HEK293 (cell line): ENCODE results near the gene CADPS.

Experiments used
- ZNF114 ChIP-seq: fragments of 450-650 bp; formaldehyde crosslinking; IDR thresholded peaks from 2 replicates; pipeline ENCODE4 v1.5.0; 2017; ENCODE audit warnings: missing biosample characterization, missing genetic modification characterization
- ZNF274 ChIP-seq, 2 experiments: fragments of 200-500 bp in 1 of 2; fragments of 450-650 bp in 1 of 2; sonication (Bioruptor generic) in 1 of 2; formaldehyde crosslinking in 1 of 2; IDR thresholded peaks; 2 replicates each; pipeline versions ENCODE4 v1.5.1 to v1.6.1; 2014 to 2016; ENCODE audit warnings: borderline replicate concordance in 1 of 2, inconsistent platforms in 1 of 2, low read length in 1 of 2, missing biosample characterization in 1 of 2, missing genetic modification characterization in 1 of 2
- TF ChIP-seq, protein P1 (sequence below): fragments of 450-650 bp; formaldehyde crosslinking; IDR thresholded peaks from 2 replicates; pipeline ENCODE4 v1.5.1; 2016; ENCODE audit warnings: missing biosample characterization, missing genetic modification characterization
- TF ChIP-seq, protein P2 (sequence below): sonication (generic); formaldehyde crosslinking; IDR thresholded peaks from 2 replicates; pipeline ENCODE4 v1.8.1; 2022; ENCODE audit warnings: mild to moderate bottlenecking, moderate library complexity, missing genetic modification reagents
- TF ChIP-seq, protein P3 (sequence below): fragments of 450-650 bp; formaldehyde crosslinking; IDR thresholded peaks from 2 replicates; pipeline ENCODE4 v1.5.1; 2016; ENCODE audit warnings: missing biosample characterization, missing genetic modification characterization

DNA sequence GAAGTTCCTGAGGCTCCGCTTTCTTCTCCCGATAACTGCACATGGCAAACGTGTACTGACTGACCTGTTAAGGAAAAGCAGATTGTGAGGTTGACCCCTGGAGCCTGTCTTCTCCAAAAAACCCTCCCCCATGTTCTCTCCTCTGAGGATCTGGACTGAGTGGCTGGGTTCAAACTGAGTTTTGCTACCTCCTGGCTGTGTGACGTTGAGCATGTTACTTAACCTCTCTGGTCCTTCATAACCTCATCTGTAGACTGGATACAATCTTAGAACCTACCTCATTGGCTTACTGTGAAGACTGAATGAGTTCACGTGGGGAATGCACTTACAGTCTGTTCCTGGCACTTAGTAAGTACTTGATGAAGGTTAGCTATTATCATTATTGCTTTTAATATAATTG is 317.8 kb downstream of the CADPS start:
- no peak for TF ChIP-seq ZNF274 (IDR thresholded peaks at IDR 0.05; ENCODE audit: low read length)
- TF ChIP-seq ZNF274 (tag by site-specific recombination; IDR thresholded peaks at IDR 0.05; ENCODE audit: borderline replicate concordance) = no peak
- TF ChIP-seq, protein P1, sequence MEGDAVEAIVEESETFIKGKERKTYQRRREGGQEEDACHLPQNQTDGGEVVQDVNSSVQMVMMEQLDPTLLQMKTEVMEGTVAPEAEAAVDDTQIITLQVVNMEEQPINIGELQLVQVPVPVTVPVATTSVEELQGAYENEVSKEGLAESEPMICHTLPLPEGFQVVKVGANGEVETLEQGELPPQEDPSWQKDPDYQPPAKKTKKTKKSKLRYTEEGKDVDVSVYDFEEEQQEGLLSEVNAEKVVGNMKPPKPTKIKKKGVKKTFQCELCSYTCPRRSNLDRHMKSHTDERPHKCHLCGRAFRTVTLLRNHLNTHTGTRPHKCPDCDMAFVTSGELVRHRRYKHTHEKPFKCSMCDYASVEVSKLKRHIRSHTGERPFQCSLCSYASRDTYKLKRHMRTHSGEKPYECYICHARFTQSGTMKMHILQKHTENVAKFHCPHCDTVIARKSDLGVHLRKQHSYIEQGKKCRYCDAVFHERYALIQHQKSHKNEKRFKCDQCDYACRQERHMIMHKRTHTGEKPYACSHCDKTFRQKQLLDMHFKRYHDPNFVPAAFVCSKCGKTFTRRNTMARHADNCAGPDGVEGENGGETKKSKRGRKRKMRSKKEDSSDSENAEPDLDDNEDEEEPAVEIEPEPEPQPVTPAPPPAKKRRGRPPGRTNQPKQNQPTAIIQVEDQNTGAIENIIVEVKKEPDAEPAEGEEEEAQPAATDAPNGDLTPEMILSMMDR (tag by site-specific recombination) = no peak
- TF ChIP-seq, protein P2, sequence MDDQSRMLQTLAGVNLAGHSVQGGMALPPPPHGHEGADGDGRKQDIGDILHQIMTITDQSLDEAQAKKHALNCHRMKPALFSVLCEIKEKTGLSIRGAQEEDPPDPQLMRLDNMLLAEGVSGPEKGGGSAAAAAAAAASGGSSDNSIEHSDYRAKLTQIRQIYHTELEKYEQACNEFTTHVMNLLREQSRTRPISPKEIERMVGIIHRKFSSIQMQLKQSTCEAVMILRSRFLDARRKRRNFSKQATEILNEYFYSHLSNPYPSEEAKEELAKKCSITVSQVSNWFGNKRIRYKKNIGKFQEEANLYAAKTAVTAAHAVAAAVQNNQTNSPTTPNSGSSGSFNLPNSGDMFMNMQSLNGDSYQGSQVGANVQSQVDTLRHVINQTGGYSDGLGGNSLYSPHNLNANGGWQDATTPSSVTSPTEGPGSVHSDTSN (CRISPR knock-in tag) = no peak
- TF ChIP-seq, protein P3, sequence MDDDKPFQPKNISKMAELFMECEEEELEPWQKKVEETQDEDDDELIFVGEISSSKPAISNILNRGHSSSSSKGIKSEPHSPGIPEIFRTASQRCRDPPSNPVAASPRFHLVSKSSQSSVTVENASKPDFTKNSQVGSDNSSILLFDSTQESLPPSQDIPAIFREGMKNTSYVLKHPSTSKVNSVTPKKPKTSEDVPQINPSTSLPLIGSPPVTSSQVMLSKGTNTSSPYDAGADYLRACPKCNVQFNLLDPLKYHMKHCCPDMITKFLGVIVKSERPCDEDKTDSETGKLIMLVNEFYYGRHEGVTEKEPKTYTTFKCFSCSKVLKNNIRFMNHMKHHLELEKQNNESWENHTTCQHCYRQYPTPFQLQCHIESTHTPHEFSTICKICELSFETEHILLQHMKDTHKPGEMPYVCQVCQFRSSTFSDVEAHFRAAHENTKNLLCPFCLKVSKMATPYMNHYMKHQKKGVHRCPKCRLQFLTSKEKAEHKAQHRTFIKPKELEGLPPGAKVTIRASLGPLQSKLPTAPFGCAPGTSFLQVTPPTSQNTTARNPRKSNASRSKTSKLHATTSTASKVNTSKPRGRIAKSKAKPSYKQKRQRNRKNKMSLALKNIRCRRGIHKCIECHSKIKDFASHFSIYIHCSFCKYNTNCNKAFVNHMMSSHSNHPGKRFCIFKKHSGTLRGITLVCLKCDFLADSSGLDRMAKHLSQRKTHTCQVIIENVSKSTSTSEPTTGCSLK (tag by site-specific recombination) = no peak
- TF ChIP-seq ZNF114 (tag by site-specific recombination) = no peak
